Vagina (tissue), 2 donors: ENCODE measurements around the gene RASA4.
"Not testable (repeated sequence)": the region's sequence is repeated elsewhere in the genome, so short reads cannot be mapped to it uniquely, and the experiment has no call there.

Source experiments
- CTCF ChIP-seq, 3 experiments: fragments of 450-650 bp in 2 of 3; fragments of 200-600 bp in 1 of 3; sonication (generic) in 1 of 3; IDR thresholded peaks; one replicate each; pipeline ENCODE4 v1.5.1; 2017 to 2019; ENCODE audit warnings: antibody characterized with exemption in 3 of 3, mild to moderate bottlenecking in 2 of 3, moderate library complexity in 2 of 3
- POLR2A ChIP-seq, 2 donors: fragments of 450-650 bp; IDR thresholded peaks; one replicate each; pipeline ENCODE4 v1.6.1; 2017; ENCODE audit warnings: antibody characterized with exemption in 2 of 2, mild to moderate bottlenecking in 2 of 2, moderate library complexity in 2 of 2

GRCh38 chr7:102647813-102648212 is 31.3 kb upstream of the RASA4 start:
- not testable (repeated sequence) for TF ChIP-seq CTCF, POLR2A (IDR thresholded peaks at IDR 0.05)
